GM12874 (cell line): ENCODE data around the gene FBXO17.

Source experiments
- TF ChIP-seq, protein P1 (sequence below): IDR thresholded peaks from 2 replicates; pipeline ENCODE4 v1.5.1; 2011; ENCODE audit warnings: low read depth, mild to moderate bottlenecking, control low read depth, low read length, moderate library complexity; ENCODE audit not compliant: insufficient read depth

The FBXO17 gene

DNA sequence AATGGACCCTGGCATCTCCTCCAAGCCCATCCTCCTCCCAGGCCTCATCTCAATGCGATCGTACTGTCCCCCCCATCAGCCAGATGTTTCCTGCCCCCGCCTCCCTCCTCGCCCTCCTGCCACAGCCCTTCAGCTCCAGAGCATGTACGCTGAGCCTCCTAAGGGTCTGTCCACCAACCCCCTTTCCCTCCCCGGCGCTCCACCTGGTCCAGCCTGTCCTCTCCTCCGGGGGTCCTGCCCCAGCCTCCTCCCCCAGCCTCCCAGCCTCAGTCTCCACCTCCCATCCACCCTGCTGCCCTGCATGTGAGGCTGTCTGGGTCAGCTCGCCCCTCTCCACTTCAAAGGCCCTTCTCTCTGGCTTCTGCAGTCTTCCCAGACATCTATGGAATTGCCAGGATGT lies 80.6 kb downstream of the FBXO17 start:
- TF ChIP-seq, protein P1, sequence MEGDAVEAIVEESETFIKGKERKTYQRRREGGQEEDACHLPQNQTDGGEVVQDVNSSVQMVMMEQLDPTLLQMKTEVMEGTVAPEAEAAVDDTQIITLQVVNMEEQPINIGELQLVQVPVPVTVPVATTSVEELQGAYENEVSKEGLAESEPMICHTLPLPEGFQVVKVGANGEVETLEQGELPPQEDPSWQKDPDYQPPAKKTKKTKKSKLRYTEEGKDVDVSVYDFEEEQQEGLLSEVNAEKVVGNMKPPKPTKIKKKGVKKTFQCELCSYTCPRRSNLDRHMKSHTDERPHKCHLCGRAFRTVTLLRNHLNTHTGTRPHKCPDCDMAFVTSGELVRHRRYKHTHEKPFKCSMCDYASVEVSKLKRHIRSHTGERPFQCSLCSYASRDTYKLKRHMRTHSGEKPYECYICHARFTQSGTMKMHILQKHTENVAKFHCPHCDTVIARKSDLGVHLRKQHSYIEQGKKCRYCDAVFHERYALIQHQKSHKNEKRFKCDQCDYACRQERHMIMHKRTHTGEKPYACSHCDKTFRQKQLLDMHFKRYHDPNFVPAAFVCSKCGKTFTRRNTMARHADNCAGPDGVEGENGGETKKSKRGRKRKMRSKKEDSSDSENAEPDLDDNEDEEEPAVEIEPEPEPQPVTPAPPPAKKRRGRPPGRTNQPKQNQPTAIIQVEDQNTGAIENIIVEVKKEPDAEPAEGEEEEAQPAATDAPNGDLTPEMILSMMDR, result no peak

DNA sequence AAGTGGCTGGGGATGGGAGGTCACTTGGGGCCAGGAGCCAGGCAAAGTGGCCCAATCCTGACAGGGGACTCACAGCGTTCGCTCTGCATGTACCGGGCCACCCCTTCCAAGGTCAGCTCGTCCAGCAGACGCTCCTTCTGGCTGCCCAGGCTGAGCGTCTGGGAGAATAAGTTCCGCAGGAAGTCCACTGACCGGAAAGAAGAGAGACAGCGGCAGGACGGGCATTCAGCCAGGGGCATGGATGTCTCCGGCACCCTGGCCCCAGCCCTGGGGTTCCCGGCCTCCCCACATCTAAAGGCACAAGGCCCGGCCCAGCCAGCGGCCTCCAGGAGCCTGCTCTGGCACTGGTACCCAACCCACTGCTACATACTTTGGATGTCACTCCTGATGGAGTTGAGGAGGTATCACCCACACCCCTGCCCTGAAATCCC lies 82.2 kb downstream of the FBXO17 start:
- TF ChIP-seq, protein P1, result no peak

DNA sequence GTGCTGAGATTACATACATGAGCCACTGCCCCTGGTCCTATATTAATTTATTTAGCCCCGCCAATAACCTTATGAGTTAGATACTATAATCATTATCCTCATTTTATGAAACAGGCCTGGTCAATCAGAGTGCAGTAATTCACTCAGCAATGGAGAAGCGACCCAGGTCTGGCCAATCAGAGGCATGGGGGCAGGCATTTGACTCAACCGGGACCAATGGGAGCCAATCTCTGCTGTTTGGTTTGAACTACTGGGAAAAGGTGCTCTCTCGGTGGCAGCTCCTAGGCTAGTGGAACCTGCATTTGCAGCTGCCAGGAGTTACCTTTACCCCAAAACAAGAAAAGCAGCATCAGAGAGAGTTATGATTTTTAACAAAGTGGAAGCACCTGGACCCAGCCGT lies 82.7 kb downstream of the FBXO17 start:
- TF ChIP-seq, protein P1, result no peak

DNA sequence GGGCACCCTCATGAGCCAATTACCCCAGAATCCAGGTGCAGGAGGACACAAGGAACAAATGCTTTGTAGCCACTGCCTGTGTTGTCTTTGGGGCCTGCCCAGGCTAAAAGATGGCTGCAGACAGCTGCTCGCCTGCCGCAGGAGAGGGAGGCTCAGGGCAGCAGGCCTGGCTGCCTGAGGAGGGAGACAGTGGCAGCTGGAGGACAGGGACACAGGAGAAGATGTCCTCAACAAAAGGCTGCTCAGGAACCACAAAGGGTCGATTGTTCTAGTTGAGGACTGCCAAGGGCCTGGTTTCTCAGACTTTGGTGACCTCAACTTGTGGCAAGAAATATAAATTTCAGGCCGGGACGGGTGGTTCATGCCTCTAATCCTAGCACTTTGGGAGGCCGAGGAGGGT lies 83.8 kb downstream of the FBXO17 start:
- TF ChIP-seq, protein P1, result no peak
